GM19328 (cell line): ENCODE results near the gene DYDC1.
"Not testable (repeated sequence)": the region's sequence is repeated elsewhere in the genome, so short reads cannot be mapped to it uniquely, and the experiment has no call there.

Experiments used
- ATAC-seq: cut with Tn5 transposase; IDR thresholded peaks from one replicate; pipeline ENCODE4 v1.9.1; 2021; ENCODE audit warnings: mild to moderate bottlenecking, moderate library complexity; ENCODE audit not compliant: unreplicated experiment

The DYDC1 gene

DNA sequence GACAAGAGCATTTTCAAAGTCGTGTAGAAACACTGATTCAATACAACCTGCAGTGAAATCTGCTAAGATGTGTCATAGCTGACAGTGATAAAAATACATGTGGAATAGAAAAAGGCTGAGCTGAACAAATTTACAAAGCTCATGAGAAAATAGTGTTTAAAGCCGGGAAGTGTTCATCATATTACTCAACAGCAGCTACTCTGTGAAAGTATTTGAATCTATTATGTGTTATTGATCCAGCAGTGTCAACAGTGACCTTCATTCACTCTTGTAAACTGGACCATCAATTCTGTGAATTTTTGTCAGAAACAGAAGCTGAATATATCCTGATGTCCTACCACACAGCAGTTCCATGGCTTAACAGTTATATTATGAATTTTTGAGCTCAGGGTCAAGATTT lies 11.6 kb downstream of the DYDC1 start:
- ATAC-seq = no peak

DNA sequence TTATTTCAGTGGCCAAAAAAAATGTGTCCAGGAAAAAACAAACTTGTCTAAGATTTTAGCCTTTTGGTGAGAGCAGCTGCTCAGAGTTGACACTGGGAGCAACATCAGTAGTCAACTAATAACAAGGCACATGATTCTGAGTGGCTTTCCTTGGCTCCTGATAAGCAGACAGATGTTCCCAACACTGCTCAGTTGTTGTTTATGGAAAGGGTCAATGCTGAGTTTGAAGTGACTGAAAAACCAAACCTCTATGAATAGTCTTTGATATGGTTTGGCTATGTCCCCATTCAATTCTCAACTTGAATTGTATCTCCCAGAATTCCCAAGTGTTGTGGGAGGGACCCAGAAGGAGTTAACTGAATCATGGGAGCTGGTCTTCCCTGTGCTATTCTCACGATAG lies 12.3 kb downstream of the DYDC1 start:
- ATAC-seq = no peak

DNA sequence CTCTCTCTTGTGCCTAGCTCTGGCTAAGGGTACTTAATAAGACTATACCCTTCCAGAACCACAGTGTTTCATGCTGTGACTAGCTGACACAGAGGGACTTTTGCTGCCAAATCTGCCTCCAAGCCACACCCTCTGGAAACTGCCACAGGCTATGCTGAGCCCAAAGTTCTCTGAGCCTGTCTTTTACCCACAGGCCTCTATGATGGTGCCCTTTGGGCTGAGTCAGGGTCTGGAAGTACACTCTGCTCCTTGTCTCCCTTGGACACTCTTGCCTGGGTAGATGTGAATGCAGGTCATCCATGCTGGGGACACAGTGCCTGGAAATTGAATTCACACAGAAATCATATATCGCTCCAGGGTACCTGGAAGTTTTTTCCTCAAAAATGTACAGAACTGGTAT lies 22.6 kb downstream of the DYDC1 start:
- ATAC-seq = no peak

DNA sequence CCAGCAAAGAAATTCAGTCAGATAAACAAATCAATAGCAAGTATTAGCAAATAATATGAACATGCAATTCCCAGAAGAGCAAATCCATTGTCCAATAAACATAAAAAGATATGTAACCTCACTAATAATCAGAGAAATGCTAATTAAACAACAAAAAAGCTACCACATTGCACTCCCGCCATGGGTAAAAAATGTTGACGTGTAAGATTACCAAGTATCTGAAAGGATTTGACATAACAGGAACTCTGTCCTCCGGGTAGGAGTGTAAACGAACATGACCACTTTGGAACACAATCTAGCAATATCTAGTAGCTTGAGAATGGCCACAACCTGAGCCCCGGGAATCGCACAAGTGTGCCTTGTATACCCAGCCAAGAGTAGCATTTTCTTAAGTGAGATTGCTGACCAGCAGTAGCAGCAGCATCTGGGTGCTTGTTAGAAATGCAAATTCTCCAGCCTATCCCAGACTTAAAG lies 31.6 kb downstream of the DYDC1 start:
- ATAC-seq = no peak

DNA sequence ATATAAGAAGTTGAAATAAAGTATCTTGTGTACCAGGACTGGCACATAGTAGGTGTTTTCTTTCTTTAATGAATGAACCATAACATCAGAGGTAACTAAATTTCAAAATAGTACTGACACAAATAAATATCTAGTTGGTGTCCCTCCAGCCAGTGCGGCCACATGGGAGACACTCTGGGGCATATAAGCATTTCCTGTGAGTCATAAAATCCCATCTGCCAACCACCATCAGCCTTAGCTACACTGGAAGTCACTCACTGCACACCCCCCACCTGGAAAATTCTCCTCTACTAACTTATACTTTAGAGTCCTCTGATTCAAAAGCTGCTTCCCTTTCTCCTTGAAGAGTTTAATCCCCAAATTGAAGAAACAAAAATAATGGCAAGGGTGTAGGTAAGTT lies 32.5 kb downstream of the DYDC1 start:
- no peak for ATAC-seq

DNA sequence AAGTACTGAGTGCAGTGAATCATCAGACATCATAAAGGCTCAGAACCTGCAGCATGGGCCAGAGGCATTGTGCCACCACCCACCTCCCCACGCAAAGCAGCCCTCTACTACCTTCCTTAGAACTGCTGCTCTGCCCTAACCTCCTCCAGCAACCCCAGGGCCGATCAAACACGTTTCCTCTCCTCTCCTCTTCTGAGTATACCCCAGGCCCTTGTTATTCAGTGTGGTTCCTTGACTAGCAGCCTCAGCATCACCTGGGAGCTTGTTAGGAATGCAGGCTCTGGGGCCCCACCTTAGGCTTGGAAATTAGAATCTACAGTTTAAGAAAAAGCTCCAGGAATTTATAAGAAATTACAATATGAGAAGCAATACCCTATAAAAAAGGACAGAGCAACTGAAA lies 33.2 kb downstream of the DYDC1 start:
- ATAC-seq = no peak

DNA sequence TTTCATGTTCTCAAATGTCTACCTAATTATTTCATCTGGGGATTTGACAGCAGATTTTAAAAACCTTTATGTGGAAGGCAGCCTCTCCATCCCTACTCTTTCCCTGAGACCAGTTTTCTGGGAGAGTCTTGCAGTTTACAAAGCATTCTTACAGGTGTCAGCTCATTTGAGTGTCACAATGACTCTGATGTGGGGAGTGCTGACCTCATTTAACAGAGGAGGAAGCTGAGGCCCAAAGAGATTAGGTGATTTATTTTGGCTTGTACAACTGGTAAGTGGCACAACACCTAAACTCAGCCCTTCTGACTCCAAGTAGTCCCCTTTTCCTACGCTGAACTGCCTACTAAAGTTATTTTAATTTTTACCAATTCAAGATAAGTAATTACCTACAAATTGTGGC lies 33.8 kb downstream of the DYDC1 start:
- ATAC-seq = no peak

DNA sequence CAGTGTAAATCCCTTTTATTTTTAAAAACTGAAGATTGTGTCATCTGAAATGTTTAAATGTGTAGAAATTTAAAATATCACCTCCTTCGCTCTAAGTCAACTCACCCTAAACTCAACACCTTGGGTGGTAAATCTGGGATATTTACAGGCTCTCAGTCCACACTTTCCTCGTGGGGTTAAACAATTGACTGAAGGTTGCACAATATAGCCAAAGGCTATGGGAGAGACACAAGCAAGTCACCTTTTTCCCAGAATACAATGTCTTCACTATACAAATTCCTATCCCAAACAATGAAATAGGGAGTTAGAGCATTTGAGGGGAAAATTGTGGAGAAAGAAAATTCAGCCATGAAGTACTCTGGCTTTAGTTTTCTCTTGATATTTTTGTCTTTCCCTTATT lies 34.4 kb downstream of the DYDC1 start:
- ATAC-seq = no peak

DNA sequence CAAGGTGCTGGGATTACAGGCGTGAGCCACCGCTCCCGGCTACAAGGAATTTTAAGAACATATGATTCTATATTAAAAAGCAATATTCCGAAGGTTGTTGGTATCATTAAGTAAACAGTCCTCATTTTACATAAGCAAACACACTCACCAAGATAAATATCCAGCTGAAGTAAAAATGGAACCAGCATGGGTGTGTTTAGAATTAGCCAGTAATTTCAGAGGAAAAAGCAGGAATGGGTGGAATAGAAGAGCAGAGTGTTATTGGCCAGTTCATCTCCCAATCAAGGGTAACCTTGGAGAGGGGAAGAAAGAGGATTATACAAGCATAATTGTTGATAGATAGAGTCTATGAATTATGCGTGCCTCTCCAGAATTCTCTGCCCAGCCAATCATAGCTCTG lies 35.4 kb downstream of the DYDC1 start:
- no peak for ATAC-seq

DNA sequence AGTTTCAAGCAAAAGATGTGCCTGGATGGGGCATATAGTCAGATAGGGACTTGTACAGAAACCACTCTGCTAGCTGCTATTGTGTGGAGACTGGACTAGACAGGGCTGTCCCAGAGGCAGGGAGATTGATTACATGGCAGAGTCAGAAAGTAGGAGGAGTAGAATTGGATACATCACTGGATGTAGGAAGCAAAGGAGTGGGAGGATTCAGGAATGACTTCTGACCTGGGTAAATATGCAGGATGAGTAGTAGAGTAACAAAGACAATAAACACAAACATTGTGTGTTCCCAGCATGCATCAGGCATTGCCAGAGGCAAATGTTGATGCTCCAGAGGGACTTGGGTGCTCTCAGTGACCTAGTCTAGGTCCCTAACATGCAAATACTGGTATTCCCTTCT lies 36.2 kb downstream of the DYDC1 start:
- ATAC-seq = no peak

DNA sequence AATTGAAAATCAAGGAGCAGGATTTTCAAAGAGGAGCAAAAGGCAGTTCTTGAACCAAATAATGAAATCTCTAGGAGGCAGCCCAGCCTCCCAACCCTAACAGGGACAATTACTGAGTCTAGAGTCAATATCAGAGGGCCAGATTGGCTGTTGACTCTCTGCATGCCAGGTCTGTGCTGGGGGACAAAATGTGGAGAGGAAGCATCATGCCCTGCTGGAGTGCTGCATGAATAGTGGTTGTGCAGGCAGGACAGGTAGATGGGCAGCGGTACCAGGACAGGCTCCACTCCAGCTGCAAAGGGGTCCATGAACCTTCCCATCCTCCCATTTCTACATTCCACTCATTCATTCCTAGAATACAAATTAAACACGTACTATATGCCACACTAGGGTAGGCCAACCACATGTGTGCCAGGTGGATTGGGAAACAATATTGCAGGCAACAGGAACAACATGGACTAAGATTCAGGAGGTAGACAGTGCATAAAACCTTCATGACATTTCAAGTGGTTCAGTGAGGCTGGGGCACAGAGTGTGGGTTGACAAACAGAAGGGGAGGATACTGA lies 36.7 kb downstream of the DYDC1 start:
- no peak for ATAC-seq

DNA sequence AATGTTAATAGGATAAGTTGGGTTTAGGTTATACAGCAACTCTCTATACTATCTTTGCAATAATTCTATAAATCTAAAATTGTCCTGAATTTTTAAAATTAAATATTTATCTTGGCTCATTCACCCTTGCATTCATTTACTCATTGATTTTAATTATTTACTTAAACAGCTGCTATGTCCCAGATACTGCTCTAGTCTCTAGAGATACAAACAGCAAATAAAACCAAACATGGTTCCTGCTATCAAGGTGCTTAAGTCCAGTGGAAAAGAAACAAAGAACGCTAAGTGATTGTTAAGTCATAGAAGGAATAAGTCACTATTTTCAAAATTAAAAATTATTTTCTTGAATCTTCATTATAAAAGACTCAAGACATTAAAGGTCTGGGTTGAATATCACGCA lies 37.2 kb downstream of the DYDC1 start:
- no peak for ATAC-seq

DNA sequence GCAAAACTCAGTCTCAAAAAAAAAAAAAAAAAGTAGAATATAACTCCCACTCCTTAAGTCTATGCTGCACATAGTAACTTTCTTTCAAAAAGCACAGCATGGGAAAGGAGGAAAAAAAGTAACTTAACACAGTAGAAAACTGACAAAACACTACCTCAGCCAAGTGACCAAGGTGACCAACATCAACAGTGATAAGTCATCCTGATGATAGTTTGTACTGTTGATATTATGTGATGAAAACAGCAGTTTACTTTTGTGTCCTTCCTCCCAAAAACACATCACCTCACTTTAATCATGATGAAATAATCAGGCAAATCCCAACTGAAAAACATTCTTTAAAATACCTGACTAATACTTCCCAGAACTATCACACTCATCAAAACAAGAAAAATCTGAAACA lies 37.8 kb downstream of the DYDC1 start:
- ATAC-seq = no peak

DNA sequence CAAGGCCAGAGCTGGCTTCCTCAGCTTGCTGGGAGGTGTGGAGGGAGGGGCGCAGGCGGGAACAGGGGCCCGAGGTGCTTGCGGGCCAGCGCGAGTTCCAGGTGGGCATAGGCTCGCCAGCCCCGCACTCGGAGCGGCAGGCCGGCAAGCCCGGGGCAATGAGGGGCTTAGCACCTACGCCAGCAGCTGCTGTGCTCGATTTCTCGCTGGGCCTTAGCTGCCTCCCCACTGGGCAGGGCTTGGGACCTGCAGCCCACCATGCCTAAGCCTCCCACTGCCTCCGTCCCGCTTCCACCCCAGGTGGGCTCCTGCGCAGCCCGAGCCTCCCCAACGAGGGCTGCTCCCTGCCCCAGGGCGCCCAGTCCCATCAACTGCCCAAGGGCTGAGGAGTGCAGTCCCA lies 41.2 kb downstream of the DYDC1 start:
- no peak for ATAC-seq

DNA sequence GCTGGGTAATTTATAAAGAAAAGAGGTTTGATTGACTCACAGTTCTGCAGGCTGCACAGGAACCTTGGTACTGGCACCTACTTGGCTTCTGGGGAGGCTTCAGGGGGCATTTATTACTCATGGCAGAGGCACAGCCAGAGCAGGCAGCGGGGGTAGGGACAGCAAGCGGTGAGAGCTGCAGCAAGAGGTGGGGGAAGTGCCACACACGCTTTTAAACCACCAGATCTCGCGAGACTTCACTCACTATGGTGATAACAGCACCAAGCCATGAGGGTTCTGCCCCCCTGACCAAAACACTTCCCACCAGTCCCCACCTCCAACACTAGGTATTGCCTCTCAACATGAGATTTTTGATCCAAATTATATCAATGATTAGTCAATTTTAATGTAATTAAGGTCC lies 43.0 kb downstream of the DYDC1 start:
- ATAC-seq = no peak

DNA sequence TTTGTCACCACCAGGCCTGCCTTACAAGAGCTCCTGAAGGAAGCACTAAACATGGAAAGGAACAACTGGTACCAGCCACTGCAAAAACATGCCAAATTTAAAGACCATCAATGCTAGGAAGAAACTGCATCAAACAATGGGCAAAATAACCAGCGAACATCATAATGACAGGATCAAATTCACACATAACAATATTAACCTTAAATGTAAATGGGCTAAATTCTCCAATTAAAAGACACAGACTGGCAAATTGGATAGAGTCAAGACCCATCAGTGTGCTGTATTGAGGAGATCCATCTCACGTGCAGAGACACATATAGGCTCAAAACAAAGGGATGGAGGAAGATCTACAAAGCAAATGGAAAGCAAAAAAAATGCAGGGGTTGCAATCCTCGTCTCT lies 50.6 kb downstream of the DYDC1 start:
- not testable (repeated sequence) for ATAC-seq

DNA sequence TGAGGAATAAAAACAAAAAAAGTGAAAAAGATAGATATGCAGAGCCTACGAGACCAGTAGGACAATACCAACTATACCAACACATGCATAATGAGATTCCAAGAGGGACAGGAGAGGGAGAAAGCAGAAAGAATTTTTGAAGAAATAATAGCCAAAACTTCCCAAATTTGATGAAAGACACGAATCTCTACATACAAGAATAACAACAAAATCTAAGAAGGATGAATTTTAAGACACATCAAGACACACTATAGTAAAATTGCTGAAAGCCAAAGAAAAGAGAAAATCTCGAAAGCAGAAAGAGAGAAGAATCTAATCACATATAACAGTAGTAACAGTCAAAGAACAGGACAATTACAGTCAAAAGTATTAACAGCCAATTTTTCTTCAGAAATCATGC lies 59.6 kb downstream of the DYDC1 start:
- no peak for ATAC-seq

DNA sequence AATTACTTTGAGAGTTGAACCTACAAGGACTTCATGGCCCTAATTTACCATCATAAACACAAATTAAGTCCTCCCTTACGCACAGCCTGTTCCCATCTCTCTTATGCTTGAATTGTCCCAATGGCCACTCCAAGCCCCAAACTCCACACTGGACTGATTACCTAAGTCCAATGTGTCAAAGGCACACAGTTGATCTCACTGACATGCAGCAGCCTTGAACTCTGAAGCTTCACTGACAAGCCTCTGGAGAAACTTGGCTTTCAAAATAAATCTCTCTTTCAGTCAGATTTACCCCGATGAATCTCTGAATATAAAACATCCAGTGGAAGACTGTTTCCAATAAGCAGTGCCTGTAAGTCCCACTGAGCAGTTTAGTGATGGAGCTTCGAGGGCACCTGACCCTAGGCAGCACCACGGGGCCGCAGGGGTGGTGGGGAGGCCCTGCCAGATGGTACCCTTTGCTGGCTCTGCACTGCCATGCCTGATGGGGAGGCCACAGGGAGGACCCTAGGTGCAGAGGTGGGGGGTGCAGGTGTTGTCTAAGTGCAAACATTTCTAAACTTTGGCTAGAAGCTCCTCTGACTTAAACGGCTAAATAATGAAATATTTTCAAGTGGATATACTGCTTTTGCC lies 63.8 kb downstream of the DYDC1 start:
- no peak for ATAC-seq

DNA sequence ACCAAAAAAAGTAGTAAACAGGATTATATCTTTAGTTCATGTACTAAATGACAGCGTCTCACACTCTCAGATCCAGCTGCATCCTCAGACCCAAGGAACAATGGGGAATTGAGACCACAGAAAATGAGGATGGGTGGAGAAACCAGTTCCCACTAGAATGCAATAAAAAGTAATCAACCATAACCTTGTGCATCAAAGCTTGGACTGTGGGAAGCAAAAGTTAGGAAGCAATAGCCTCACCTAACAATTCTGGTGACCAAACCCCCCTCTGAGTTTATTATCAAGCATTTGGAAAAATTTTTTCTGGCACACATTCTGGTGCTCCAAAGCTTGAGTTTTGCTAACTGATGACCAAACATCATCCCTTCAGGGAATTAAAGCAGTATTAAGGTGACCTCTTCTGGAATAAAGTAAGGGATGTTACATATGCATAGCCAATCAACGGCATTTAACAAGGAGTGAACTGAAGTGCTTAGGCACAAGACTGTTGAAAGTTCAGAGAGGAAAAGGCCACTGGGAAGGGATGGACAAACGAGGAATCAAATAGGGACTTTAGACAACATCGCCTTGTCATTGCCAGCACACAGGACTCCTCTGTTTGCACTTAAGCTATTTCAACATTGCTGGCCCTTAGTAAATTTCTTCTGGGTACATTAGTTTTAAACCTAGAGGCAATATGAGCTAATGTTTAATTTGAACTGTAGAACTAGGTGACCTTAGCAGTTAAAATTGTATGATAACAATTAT lies 65.9 kb downstream of the DYDC1 start:
- no peak for ATAC-seq

DNA sequence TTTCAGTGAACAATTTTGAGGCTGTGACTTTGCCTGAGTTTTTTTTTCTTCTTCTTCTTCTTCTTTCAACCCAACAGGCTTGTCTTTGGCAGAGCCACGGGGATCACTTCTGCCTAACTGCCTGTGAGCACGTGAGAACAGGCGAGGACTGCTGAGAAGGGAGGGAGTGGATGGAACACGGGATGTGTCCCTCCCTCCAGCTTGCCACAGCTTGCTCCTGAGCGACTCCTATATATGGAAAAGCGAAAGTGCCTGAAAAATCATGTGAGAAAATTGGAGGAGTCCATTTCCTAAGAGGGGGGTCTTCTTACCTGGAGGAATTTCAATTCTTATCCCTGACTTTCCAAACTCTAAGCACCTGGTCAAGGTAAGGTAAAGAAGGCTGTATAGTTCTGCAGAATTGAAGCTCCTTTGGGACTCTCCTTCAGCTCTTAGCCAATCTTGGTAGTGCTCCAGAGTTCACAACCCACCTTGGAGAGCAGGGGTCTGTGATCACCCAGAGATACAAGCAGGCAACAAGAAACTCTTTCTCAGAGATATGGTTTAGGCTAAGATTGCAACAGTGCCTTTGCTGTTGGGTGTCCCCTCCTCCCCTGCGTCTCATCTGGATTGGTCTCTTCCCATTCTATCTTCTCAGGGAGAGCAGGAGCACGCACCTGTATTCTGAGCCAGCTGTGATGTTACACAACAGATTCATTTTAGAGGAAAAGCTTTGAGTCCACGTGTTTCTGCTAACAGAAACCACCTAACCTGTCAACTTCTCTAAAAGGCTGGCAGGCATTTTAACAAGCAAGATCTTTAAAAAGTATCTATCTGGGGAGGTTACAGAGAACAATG lies 66.9 kb downstream of the DYDC1 start, which contains the start of gene MAT1A:
Gene MAT1A, minus strand, starts transcription at position 208 of the 837 bp plus-strand sequence. CDS start 235 bp downstream, outside the sequence.
- no peak for ATAC-seq

DNA sequence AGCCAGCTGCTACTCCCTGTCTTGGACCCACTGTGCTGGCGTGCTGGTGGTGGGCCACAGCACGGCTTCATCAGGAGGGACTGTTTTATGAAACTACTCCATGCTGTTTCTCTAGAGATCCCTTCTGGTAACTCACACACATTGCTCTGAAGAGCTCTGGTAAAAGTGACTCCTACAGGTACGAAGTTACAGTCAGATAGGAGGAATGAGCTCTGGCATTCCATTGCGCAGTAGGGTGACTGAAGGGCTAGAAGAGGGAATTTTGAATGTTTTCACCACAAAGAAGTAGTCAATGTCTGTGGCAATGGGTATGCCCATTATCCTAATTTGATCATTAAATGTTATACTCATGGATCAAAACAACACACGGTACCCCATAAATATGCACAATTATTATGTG lies 67.7 kb downstream of the DYDC1 start:
- ATAC-seq = no peak
